Measurements from ENCODE around the gene CCDC170.

CCDC170 gene

GRCh38 chr6:151549790-151550189 lies 56.0 kb downstream of the CCDC170 start:
- no peak for DNase-seq

DNA sequence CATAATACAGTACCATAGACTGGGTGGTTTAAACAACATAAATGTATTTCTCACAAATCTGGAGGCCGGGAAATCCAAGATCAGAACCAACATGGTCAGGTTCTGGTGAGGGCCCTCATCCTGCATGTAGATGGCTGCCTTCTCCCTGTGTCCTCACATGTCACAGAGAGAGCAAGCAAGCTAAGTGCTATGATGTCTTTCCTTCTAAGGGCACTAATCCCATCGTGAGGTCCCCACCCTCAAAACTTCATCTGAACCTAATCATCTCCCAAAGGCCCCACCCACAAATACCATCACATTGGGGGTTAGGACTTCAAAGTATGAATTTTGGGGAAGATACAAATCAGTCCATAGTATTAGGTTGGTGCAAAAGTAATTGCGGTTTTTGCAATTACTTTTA lies 56.8 kb downstream of the CCDC170 start:
- no peak for DNase-seq

GRCh38 chr6:151551223-151551857 lies 57.5 kb downstream of the CCDC170 start:
- no peak for DNase-seq

GRCh38 chr6:151553416-151554165 lies 59.8 kb downstream of the CCDC170 start:
- peak; percentile 17 to 59 (median 48) for DNase-seq

DNA sequence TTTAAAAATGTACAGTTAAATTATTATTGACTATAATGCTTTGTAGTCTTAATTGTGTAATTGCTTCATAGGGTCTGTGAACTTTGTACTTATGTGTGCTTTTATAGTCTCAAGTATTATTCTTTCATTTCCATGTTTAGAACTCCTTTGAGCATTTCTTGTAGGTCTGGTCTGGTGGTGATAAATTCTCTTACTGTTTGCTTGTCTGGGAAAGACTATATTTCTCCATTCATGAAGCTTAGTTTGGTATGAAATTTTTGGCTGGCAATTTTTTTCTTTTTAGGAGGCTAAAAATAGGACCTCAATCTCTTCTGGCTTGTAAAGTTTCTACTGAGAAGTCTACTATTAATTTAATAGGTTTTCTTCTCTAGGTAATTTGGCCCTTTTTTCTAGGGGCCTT lies 67.4 kb downstream of the CCDC170 start:
- no peak for DNase-seq

GRCh38 chr6:151564654-151565053 lies 70.8 kb downstream of the CCDC170 start:
- DNase-seq, result no peak

GRCh38 chr6:151565940-151566339 lies 72.1 kb downstream of the CCDC170 start:
- DNase-seq, result no peak

- no peak for DNase-seq
Measured at GRCh38 chr6:151566557-151566956, 72.7 kb downstream of the CCDC170 start.

DNA sequence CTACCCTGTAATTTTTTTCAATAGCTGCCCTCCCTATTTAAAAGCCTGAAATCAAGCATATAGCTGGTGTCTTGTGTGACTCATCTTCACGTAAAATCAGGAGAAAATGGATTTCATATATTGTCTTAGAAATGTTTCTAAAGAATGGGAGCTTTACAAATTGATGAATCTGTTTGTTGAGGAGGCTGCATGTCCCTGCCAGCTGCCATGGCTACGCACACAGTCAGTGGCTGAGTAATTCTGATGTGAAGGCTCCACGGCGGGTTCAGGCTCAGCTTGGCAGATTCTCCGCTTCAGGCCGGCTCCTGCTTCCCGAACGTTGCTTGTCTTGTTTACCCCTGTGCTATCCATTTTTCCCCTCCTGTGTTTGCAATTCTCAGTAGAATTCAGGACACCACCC lies 82.8 kb downstream of the CCDC170 start:
- DNase-seq, result no peak

- DNase-seq, result no peak
Measured at GRCh38 chr6:151577257-151577656, 83.4 kb downstream of the CCDC170 start.

DNA sequence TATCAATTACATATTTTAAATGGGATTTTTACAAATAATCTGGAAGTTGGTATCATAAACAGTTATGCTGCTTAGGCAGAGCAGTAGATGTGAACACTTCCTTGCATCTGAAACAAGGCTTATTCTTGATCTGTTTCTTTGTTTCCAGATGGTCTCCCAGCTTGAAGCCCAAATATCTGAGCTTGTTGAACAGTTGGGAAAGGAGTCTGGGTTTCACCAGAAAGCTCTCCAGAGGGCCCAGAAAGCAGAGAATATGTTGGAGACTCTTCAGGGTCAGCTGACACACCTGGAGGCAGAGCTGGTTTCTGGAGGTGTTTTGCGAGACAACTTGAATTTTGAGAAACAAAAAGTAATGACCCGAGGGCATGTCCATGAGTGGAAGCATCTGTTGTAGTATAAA lies 91.9 kb downstream of the CCDC170 start:
- no peak for DNase-seq

DNA sequence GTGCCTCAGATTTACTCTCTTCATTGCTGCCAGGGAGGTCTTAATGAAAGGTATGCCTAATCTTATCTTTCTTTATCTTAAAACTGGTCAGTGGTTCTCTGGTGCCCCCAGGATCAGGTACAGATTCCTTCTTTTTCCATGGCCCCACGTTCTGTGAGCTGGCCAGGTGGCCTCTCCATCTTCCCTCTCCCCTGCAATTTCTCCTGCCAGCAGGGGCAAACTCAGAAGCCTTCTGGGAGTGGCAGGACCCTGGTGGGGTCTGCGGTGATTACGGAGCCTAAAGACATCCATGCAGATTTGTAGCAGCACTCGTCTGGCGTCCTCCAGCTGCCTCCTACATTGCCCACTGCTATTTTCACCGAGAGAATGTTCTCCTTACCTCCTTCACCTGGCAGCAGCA lies 95.8 kb downstream of the CCDC170 start:
- DNase-seq, result no peak

GRCh38 chr6:151590742-151591141 lies 96.9 kb downstream of the CCDC170 start:
- no peak for DNase-seq

- no peak for DNase-seq
Measured at GRCh38 chr6:151592449-151593159, 98.8 kb downstream of the CCDC170 start.

DNA sequence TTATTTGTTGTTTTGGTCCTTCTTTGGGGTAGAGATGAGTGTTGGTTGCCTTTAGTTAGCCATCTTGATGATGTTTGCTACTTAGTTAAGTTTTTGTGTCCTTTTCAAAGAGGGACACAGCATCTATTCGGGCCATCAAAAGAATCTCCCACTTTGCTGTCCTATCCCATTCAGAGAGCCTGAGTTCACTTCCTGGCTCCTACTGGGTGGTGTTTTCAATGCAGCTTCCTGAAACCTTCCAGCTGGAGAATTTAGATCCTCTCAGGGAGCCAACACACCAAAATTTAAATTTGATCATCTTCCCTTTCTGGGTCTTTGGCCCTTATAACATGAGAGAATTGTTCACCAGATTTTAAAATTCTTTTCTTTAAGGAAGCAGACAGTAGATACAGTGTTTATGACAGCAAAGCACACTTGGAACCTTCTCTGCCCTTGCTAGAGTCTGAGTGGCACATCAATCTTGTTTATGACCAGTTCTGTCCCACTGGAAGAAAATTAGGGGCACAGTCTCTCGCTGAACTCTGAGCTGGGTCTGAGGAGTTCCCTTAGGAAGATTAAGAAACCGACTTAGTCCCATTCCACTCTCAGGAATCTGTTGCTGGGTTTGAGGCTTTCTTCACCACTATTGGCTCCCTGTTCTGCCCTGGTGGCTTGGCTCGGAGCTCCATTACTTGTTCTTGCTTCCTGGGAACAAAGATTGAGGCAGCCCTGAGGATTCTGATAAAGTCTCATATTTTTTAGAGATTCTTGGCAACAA lies 115.5 kb downstream of the CCDC170 start:
- no peak for DNase-seq

GRCh38 chr6:151610326-151610725 lies 116.5 kb downstream of the CCDC170 start:
- DNase-seq, result no peak

DNA sequence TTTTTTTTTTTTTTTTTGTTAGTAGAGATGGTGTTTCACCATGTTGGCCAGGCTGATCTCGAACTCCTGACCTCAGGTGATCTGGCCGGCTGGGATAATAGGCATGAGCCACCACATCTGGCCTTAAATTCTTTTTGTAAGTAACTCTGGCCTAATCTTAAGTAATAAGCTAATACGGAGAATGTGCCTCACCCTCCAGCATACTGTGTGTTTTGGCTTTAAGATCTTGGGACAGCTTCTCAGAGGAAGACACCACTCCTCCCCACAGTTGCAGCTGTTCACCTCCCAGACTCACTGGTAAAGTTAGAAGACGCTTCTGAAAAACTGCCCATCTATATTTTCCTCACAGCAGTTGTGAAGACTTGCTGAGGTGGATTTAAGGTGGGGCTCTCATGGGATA lies 120.8 kb downstream of the CCDC170 start:
- DNase-seq, result no peak

GRCh38 chr6:151616091-151616513 lies 122.3 kb downstream of the CCDC170 start:
- DNase-seq, result no peak

- DNase-seq, result no peak
Measured at GRCh38 chr6:151616600-151616999, 122.8 kb downstream of the CCDC170 start.

DNA sequence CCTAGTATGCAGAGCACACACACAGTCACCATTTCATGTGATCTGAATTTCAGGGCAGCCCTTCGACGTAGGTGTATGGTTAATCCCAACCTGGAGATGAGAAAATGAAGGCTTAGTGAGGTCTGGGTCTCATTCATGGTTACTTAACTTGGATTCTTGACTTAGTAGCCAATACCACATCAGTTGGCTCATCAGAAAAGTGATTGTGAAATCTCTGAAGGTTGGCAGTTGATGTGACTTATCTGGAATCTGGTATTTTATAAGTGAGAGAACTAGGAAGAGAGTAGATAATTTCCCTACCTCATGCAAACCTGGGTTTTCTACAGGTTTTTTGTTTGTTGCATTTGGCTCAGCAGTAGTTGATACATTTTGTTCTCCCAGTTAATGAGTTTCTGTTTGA lies 123.7 kb downstream of the CCDC170 start:
- DNase-seq, result no peak

DNA sequence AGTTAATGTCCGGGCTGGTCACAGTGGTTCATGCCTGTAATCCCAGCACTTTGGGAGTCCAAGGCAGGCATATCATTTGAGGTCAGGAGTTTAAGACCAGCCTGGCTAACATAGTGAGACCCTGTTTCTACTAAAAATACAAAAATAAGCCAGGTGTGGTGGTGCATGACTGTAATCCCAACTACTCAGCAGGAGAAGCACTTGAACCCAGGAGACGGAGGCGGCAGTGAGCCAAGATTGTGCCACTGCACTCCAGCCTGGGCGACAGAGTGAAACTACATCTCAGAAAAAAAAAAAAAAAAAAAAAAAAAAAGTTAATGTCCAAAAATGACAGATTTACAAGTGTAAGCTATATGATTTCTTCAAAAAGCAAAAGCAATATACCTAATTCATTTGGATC lies 124.9 kb downstream of the CCDC170 start:
- no peak for DNase-seq

DNA sequence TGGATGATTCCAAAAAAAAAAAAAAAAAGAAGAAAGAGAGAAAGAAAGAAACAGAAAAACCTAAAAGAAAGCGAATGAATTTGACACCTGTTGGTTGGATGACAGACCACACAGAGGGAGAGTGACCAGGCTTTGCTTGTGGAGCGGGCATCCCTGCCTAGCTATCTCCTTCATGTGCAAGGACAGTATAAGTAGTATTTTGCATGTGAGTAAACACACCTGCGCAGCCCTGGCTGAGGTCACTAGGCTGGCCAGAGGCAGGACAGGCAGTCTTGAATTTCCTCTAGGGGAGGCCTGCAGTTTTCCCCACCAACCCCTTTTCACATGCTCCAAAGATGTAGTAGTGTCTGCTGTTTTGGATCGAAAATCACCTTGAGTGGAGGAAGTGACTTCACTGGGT lies 126.4 kb downstream of the CCDC170 start:
- DNase-seq, result no peak

DNA sequence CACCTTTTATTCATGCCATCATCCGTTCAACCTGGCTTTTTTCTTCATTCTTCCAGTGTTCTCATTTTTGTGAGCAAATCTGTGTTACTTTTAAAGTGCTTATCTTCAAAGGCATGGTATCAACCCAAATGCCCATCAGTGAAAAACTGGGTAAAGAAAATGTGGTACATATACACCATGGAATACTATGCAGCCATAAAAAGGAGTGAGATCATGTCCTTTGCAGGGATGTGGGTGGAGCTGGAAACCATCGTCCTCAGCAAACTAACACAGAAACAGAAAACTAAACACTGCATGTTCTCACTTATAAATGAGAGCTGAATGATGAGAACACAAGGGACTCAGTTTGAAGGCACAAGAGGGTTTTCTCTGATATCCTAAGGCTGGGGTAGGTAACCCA lies 130.3 kb downstream of the CCDC170 start:
- DNase-seq, result no peak

Measured in suppressor macrophage treated with lipopolysaccharide for 1 hour (primary cell).